Kidney capillary endothelial cell (primary cell): Measurements from ENCODE around the gene CXCL14.

Source experiments
- DNase-seq: peaks from one replicate; pipeline ENCODE4 v3.0.0-alpha.2; 2018; ENCODE audit warnings: low spot score

The CXCL14 gene

GRCh38 chr5:135567661-135568060 is 11.1 kb downstream of the CXCL14 start:
- no peak for DNase-seq

- DNase-seq = no peak
Observed at GRCh38 chr5:135566422-135567400, 12.1 kb downstream of the CXCL14 start.

- peak; percentile 38 for DNase-seq
Observed at GRCh38 chr5:135565725-135566421, 12.9 kb downstream of the CXCL14 start.

GRCh38 chr5:135565266-135565665 is 13.5 kb downstream of the CXCL14 start:
- no peak for DNase-seq

- DNase-seq = no peak
Observed at GRCh38 chr5:135564331-135564730, 14.5 kb downstream of the CXCL14 start.

GRCh38 chr5:135561266-135561665 is 17.5 kb downstream of the CXCL14 start:
- no peak for DNase-seq

GRCh38 chr5:135560858-135561257 is 17.9 kb downstream of the CXCL14 start:
- peak; percentile 58 for DNase-seq

GRCh38 chr5:135559354-135559753 is 19.4 kb downstream of the CXCL14 start:
- no peak for DNase-seq

GRCh38 chr5:135557076-135557838 is 21.5 kb downstream of the CXCL14 start:
- no peak for DNase-seq

- DNase-seq = no peak
Observed at GRCh38 chr5:135556620-135557019, 22.2 kb downstream of the CXCL14 start.

- DNase-seq = no peak
Observed at GRCh38 chr5:135555530-135555929, 23.3 kb downstream of the CXCL14 start.

- no peak for DNase-seq
Observed at GRCh38 chr5:135553688-135554462, 24.9 kb downstream of the CXCL14 start.

- peak; percentile 74 for DNase-seq
Observed at GRCh38 chr5:135551593-135552447, 27.0 kb downstream of the CXCL14 start.

- no peak for DNase-seq
Observed at GRCh38 chr5:135549413-135549812, 29.4 kb downstream of the CXCL14 start.

- DNase-seq = no peak
Observed at GRCh38 chr5:135547590-135548254, 31.1 kb downstream of the CXCL14 start.

- no peak for DNase-seq
Observed at GRCh38 chr5:135546912-135547311, 31.9 kb downstream of the CXCL14 start.

GRCh38 chr5:135546101-135546500 is 32.7 kb downstream of the CXCL14 start:
- DNase-seq = no peak

GRCh38 chr5:135545099-135545498 is 33.7 kb downstream of the CXCL14 start:
- no peak for DNase-seq

GRCh38 chr5:135543485-135544304 is 35.1 kb downstream of the CXCL14 start:
- DNase-seq = no peak
